ENCODE measurements around the gene HEXA. TPM values are rescaled to one million over a fixed set of nuclear protein-coding genes. Genes with fewer than 3 reads are reported as not detected.

HEXA gene
- total and polyA plus RNA-seq, 2 of the 8 experiments (the other 6 are each of a cell fraction or from before 2014, with no cell fraction given): 52.5 to 73.7 TPM

DNA sequence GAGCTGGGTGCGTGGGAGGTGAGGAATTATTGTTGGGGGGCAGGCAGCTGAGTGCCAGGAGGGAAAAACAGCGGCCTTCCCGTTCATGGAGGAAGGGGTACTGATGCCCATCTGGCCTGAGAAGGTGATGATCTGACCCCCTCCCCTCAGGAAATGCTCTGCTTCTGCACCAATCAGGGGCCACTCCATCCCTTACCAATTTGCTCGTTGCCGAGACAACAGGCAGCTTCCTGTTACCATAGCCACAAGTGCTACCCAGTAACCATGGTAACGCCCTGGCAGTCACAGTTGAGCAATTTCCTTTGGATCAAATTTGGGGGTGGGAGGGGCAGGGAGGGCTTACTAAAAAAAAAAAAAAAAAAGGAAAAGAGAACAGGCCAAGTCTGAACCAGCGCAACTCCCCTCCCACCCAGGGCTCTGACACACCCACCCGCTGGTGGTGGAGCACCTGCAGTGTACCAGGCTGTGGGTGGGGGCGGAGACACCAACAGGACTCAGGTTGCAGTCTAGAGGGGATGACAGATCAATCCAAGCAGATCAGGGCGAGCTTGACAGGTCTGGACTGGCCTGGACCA lies 69.5 kb downstream of the HEXA start:
- peak in 1 of 2 experiments; percentile 49 for DNase-seq (ENCODE audit: low read depth in 1 of 2, low spot score in 2 of 2)
- no peaks in the 10 kb centered on the region for H3K23me2 ChIP-seq (ENCODE audit: low read depth, low read length)
- no peak overlapping the region for H3K9ac ChIP-seq (replicated peaks in 1 of 4; ENCODE audit: extremely low read depth in 1 of 4, low read depth in 3 of 4, low read length in 3 of 4)
- POLR2A ChIA-PET (ENCODE audit: partially characterized antibody): no interaction called here
- H3K27ac ChIP-seq (ENCODE audit: low read depth, low read length): no peak overlapping the region
- H3K36me3 ChIP-seq (ENCODE audit: control insufficient read depth in 2 of 4, insufficient read depth in 4 of 4, low read length in 3 of 4): no peaks in the 10 kb centered on the region
- no peaks in the 10 kb centered on the region for H3K79me1 ChIP-seq (ENCODE audit: low read depth, low read length)
- no peaks in the 10 kb centered on the region for H3K9me3 ChIP-seq (ENCODE audit: insufficient read depth in 2 of 2, low read depth in 1 of 2, low read length in 1 of 2)
- H3K23ac ChIP-seq (ENCODE audit: insufficient read length): no peak overlapping the region
- no peak overlapping the region for H2BK120ac ChIP-seq (replicated peaks; ENCODE audit: low read depth, low read length)
- 75% methylated on average over 9 of the region's 10 CpGs; no CpG with 5 or more reads in 1 of the 2 experiments for WGBS, 2 experiments (ENCODE audit: extremely low coverage in 1 of 2, insufficient coverage in 1 of 2, insufficient read length in 1 of 2, insufficient replicate concordance in 2 of 2, low coverage in 1 of 2, low lambda C conversion rate in 2 of 2, missing lambda C conversion rate in 1 of 2)
- H4K20me1 ChIP-seq (replicated peaks in 1 of 2; ENCODE audit: control insufficient read depth in 1 of 2, insufficient read depth in 2 of 2, low read length in 2 of 2): peaks cover 0 to 4% of the 10 kb centered on the region in 2 experiments
- CTCF ChIA-PET (ENCODE audit: partially characterized antibody): interaction anchor here (2.9 kb wide), 1 partner anchor 20 kb away, joined by 19 read pairs; no protein-coding TSS in a partner anchor
- no peak overlapping the region for H2BK15ac ChIP-seq (ENCODE audit: low read length)
- no peak overlapping the region for H2AFZ ChIP-seq (ENCODE audit: low read length)
- no peak overlapping the region for H2BK12ac ChIP-seq (ENCODE audit: low read depth, low read length)
- no peak overlapping the region for H4K91ac ChIP-seq (replicated peaks; ENCODE audit: insufficient read length, low read length)
- TF ChIP-seq SP4 (IDR thresholded peaks at IDR 0.05; ENCODE audit: low read length) (no peak), KDM1A (IDR thresholded peaks at IDR 0.05; ENCODE audit: borderline replicate concordance, low read length) (peak; percentile 74; the same call in 1 of the 2 replicates), CEBPB (IDR thresholded peaks at IDR 0.05; ENCODE audit: low read depth, low read length) (peak; percentile 81), RNF2 (IDR thresholded peaks at IDR 0.05; ENCODE audit: borderline replicate concordance, low read depth, low read length, missing control alignments, poor library complexity, severe bottlenecking) (no peak), SP1 (IDR thresholded peaks at IDR 0.05; ENCODE audit: low read depth, low read length) (0 out of 2 replicates have a peak, but pooled peaks have one; percentile 28)
- H3K4me1 ChIP-seq (replicated peaks in 1 of 4; ENCODE audit: control insufficient read depth in 3 of 4, insufficient read depth in 4 of 4, low read length in 3 of 4): no peaks in the 10 kb centered on the region
- no peak overlapping the region for H3K18ac ChIP-seq (ENCODE audit: extremely low read depth, low read length)
- H2BK20ac ChIP-seq (ENCODE audit: low read length): no peak overlapping the region
- no peak overlapping the region for H3K4me3 ChIP-seq (ENCODE audit: extremely low read depth in 1 of 4, insufficient read depth in 2 of 4, low read depth in 3 of 4, low read length in 4 of 4)
- no peak overlapping the region for H4K5ac ChIP-seq (ENCODE audit: insufficient read length, low read depth, low read length)
- no peak for FAIRE-seq
- no peak overlapping the region for H2BK5ac ChIP-seq (ENCODE audit: low read depth, low read length)
- no peak overlapping the region for H2AK5ac ChIP-seq (ENCODE audit: low read depth, low read length)
- no peak overlapping the region for H3K56ac ChIP-seq (replicated peaks; ENCODE audit: insufficient read length, low read depth, low read length)
- H3K4me2 ChIP-seq (ENCODE audit: insufficient read depth in 1 of 2, low read depth in 2 of 2, low read length in 2 of 2): no peak overlapping the region
- H3K14ac ChIP-seq (ENCODE audit: insufficient read length): no peak overlapping the region
- no peak overlapping the region for H4K8ac ChIP-seq (ENCODE audit: extremely low read depth, insufficient read depth, low read length)
- H3K4ac ChIP-seq (replicated peaks; ENCODE audit: insufficient read length, low read depth, low read length): no peak overlapping the region
- peaks cover 0 to 1% (median 0%) of the 10 kb centered on the region in 4 experiments; a peak in 3 of 7 replicates for H3K27me3 ChIP-seq (replicated peaks in 1 of 4; ENCODE audit: control insufficient read depth in 3 of 4, extremely low read depth in 1 of 4, insufficient read depth in 3 of 4, low read length in 3 of 4)
- no peaks in the 10 kb centered on the region for H3K79me2 ChIP-seq (ENCODE audit: control insufficient read depth in 1 of 2, insufficient read depth in 2 of 2, low read length in 2 of 2)
